ENCODE data around the gene LZIC. TPM values are rescaled to one million over a fixed set of nuclear protein-coding genes. Genes with fewer than 3 reads are reported as not detected.

LZIC gene
- total RNA-seq, 2 experiments from 2014 or later, result 23.9 to 24.2 TPM

DNA sequence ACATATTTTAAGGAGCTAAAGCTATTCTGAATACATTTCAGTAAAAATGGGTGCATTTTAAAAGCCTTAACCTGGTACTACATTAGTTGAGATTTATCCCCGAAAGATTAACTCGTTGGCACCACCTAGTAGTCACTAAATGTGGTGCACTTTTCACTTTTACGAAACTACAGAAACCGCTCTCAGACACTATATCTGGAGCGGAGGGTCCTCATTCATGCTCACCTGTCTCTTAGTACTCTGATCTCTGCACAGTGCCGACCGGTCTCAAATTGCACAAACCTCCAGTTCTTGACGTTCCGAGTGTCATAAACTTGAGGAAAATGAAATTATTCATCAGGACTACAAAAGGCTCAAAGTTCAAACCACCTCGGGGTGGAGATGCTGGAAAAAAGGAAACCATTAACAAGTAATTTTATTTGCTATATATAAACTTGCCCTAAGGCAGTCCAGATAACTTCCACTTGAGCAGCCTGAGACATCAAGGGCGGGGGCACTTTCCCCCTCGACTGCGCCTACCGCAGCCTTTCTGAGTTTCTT is 722 bp downstream of the LZIC start:
- ChIA-PET CTCF (interaction anchor here (0.8 to 8.3 kb wide), 11 partner anchors 8 to 221 kb away, joined by 3 to 68 read pairs (median 5); no protein-coding TSS in a partner anchor), POLR2A (interaction anchor here (1.0 to 1.4 kb wide), 3 partner anchors 10 to 83 kb away, joined by 3 to 4 read pairs (median 4); no protein-coding TSS in a partner anchor)
- ATAC-seq, result peak; percentile 31
- Mint-ChIP-seq H3K36me3 (ENCODE audit: low read depth) (peaks cover 12% of the 10 kb centered on the region), H3K27me3 (no peaks in the 10 kb centered on the region), H3K4me3 (peak overlapping the region; percentile 98), H3K27ac (peak overlapping the region; percentile 92), H3K9me3 (no peaks in the 10 kb centered on the region), H3K4me1 (ENCODE audit: low read depth) (peaks cover 20% of the 10 kb centered on the region)
- peak; percentile 85 for TF ChIP-seq CTCF (IDR thresholded peaks at IDR 0.05)
- intact Hi-C loops (cut with micrococcal nuclease), result loop anchor here (2.0 to 10.0 kb wide), 2 partner anchors 68 to 92 kb away; partner anchors contain the start of gene UBE4B
- peak; percentile 45 for DNase-seq

DNA sequence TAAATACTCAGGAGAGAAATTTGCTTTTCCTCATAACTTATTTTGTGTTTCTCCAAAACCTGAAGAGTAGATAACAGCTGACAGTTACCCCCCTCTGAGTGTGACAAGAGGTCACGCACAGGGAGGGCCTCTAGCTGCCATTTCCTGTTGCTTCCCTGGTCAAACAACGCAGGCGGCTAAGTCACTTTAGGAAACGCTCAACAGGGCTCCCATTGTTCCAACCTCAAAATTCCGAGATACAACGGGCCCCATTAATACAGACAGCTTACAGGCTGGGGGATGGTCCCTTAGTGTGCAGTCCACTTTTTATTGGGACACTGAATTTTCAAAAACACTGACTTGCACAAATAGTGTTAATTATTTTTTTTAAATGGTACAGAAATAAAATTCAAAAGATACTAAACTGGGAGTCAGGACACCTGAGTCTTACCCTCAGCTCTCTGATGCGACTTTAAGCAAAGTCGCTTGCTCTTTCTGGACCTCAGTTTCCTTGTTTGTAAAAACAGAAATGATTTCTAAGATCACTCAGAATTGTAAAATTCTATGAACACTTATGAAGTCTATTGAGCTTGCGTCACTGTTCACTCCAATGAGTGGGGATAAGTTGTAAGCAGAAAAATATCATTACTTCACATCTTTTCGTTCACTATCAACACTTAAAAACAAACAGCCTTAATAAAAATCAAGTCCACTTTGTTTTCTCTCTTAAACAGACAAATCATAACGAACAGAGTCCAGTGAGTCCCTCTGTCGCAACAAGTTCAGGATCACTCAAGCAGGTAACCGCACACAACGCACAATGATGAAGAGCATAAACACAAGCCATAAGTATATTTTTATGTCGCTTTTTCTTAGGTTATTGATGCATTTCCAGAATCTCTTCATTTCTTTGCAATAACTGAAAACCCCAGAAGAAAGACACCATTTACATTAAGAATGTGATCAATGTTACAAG is 13.5 kb downstream of the LZIC start:
- H3K27me3 Mint-ChIP-seq, result no peaks in the 10 kb centered on the region
- H3K4me1 Mint-ChIP-seq (ENCODE audit: low read depth), result no peaks in the 10 kb centered on the region
- no peaks in the 10 kb centered on the region for H3K9me3 Mint-ChIP-seq
- H3K36me3 Mint-ChIP-seq (ENCODE audit: low read depth), result peaks cover 20% of the 10 kb centered on the region
- H3K4me3 Mint-ChIP-seq, result no peak overlapping the region
- no peak for TF ChIP-seq CTCF (IDR thresholded peaks at IDR 0.05)
- H3K27ac Mint-ChIP-seq, result no peak overlapping the region
- ChIA-PET POLR2A (interaction anchor here (0.6 kb wide), 1 partner anchor 27 kb away, joined by 3 read pairs; no protein-coding TSS in a partner anchor), CTCF (interaction anchor here (1.2 to 2.0 kb wide), 3 partner anchors 13 to 20 kb away, joined by 3 to 9 read pairs (median 8); partner anchors contain the start of genes LZIC and NMNAT1)
- ATAC-seq, result no peak
- no peak for DNase-seq
- intact Hi-C loops (cut with micrococcal nuclease), result no loop called here

GRCh38 chr1:9927259-9927658 is 15.9 kb downstream of the LZIC start:
- peaks cover 9% of the 10 kb centered on the region for H3K36me3 Mint-ChIP-seq (ENCODE audit: low read depth)
- POLR2A ChIA-PET, result no interaction called here
- DNase-seq (no peak), ATAC-seq (no peak)
- H3K27ac Mint-ChIP-seq, result no peak overlapping the region
- CTCF ChIA-PET, result interaction anchor here (1.2 kb wide), 1 partner anchor 49 kb away, joined by 3 read pairs; no protein-coding TSS in a partner anchor
- no peaks in the 10 kb centered on the region for H3K27me3 Mint-ChIP-seq
- intact Hi-C loops (cut with micrococcal nuclease), result no loop called here
- no peaks in the 10 kb centered on the region for H3K9me3 Mint-ChIP-seq
- H3K4me3 Mint-ChIP-seq, result no peak overlapping the region
- no peak for TF ChIP-seq CTCF (IDR thresholded peaks at IDR 0.05)
- no peaks in the 10 kb centered on the region for H3K4me1 Mint-ChIP-seq (ENCODE audit: low read depth)

DNA sequence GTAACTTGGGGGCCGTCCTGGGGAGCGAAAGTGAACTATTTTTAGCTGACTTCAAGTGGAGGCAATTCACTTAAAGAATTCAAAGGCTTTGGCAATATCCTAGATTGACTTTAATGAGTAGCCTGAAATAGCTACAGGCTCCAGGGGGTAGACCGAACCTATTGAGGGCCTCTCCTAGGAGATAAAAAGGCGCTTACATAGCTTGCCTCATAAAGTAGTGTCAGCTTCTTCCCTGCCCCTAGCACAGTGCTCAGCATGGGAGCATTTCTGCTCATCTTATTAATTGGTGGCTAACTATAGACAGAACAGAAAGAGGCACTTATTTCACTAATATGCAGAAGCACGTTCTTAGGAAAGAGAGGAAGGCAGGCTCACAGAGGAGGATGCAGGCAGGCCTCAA is 20.8 kb downstream of the LZIC start:
- ChIA-PET CTCF (no interaction called here), POLR2A (interaction anchor here (0.7 kb wide), 1 partner anchor 12 kb away, joined by 3 read pairs; no protein-coding TSS in a partner anchor)
- no peaks in the 10 kb centered on the region for H3K4me1 Mint-ChIP-seq (ENCODE audit: low read depth)
- intact Hi-C loops (cut with micrococcal nuclease), result no loop called here
- no peak for DNase-seq
- no peaks in the 10 kb centered on the region for H3K36me3 Mint-ChIP-seq (ENCODE audit: low read depth)
- H3K27me3 Mint-ChIP-seq, result no peaks in the 10 kb centered on the region
- no peak for TF ChIP-seq CTCF (IDR thresholded peaks at IDR 0.05)
- no peak overlapping the region for H3K27ac Mint-ChIP-seq
- H3K9me3 Mint-ChIP-seq, result no peaks in the 10 kb centered on the region
- no peak for ATAC-seq
- H3K4me3 Mint-ChIP-seq, result no peak overlapping the region

All from activated CD8-positive, alpha-beta T cell treated with anti-CD3 and anti-CD28 coated beads for 36 hours (primary cell).